A673 (cell line): ENCODE data around the gene LGMN.

Experiments used
- EZH2 ChIP-seq: fragments of 200-600 bp; sonication (generic); IDR thresholded peaks from 2 replicates; pipeline ENCODE4 v1.6.1; 2017; ENCODE audit warnings: borderline replicate concordance, low read depth, mild to moderate bottlenecking, mixed read lengths, antibody characterized with exemption, low read length; ENCODE audit not compliant: poor library complexity, severe bottlenecking
- TF ChIP-seq, protein P1 (sequence below): fragments of 300-800, 200-600 bp; sonication (generic); conservative IDR thresholded peaks from 2 replicates; pipeline ENCODE4 v1.5.1; 2017; ENCODE audit warnings: low read depth, mild to moderate bottlenecking, antibody characterized with exemption, low read length, moderate library complexity, mixed read lengths

DNA sequence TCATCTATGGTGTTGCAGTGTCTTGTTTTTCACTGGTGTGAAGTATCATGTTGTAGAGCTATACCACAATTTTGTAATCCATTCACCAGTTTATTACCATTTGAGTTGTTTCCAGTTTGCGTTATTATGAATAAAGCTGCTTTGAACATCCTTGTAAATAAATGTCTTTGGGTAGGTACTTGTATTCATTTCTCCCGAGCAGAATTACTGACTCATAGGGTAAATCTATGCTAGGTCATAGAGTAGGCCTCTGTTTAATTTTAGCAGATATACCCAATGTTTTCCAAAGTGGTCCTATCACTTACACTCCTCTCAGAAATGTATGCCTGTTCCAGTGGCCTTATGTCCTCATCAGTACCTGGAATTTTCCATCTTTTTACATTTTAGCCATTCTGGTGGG lies 39.1 kb upstream of the LGMN start:
- TF ChIP-seq, protein P1, sequence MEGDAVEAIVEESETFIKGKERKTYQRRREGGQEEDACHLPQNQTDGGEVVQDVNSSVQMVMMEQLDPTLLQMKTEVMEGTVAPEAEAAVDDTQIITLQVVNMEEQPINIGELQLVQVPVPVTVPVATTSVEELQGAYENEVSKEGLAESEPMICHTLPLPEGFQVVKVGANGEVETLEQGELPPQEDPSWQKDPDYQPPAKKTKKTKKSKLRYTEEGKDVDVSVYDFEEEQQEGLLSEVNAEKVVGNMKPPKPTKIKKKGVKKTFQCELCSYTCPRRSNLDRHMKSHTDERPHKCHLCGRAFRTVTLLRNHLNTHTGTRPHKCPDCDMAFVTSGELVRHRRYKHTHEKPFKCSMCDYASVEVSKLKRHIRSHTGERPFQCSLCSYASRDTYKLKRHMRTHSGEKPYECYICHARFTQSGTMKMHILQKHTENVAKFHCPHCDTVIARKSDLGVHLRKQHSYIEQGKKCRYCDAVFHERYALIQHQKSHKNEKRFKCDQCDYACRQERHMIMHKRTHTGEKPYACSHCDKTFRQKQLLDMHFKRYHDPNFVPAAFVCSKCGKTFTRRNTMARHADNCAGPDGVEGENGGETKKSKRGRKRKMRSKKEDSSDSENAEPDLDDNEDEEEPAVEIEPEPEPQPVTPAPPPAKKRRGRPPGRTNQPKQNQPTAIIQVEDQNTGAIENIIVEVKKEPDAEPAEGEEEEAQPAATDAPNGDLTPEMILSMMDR: no peak
- no peak for TF ChIP-seq EZH2
